LNCaP clone FGC (cell line): ENCODE measurements around the gene NEUROD2.

ENCODE experiments used
- DNase-seq: peaks from one replicate; pipeline ENCODE4 v3.0.0-alpha.2; 2011; ENCODE audit warnings: low read depth
- H3K4me3 ChIP-seq: 2 replicates; pipeline ENCODE4 v1.5.1; 2011; ENCODE audit warnings: mild to moderate bottlenecking, low read depth, low read length, control low read depth
- CTCF ChIP-seq: IDR thresholded peaks from 2 replicates; pipeline ENCODE4 v1.5.1; 2012; ENCODE audit warnings: mild to moderate bottlenecking; ENCODE audit not compliant: control insufficient read depth, insufficient read depth; ENCODE audit errors: extremely low read depth

NEUROD2 gene

DNA sequence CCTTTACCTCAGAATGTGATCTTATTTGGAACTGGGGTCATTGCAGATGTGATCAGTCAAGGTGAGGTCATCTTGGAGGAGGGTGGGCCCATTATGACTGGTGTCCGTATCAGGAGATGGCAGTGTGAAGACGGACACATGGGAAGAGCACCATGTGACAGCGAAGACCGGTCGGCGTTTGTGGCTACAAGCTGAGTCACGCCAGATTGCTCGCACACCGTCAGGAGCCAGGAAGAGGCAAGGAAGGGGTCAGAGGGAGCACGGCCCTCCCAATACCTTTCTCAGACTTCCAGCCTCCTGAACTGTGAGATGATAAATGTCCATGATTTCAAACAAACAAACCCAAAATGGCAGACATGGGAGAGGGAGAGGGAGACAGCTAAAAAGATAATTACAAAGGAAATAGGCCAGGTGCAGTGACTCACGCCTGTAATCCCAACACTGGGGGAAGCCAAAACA, 42.4 kb upstream of the NEUROD2 start:
- TF ChIP-seq CTCF = no peak
- no peak overlapping the region for H3K4me3 ChIP-seq
- no peak for DNase-seq

DNA sequence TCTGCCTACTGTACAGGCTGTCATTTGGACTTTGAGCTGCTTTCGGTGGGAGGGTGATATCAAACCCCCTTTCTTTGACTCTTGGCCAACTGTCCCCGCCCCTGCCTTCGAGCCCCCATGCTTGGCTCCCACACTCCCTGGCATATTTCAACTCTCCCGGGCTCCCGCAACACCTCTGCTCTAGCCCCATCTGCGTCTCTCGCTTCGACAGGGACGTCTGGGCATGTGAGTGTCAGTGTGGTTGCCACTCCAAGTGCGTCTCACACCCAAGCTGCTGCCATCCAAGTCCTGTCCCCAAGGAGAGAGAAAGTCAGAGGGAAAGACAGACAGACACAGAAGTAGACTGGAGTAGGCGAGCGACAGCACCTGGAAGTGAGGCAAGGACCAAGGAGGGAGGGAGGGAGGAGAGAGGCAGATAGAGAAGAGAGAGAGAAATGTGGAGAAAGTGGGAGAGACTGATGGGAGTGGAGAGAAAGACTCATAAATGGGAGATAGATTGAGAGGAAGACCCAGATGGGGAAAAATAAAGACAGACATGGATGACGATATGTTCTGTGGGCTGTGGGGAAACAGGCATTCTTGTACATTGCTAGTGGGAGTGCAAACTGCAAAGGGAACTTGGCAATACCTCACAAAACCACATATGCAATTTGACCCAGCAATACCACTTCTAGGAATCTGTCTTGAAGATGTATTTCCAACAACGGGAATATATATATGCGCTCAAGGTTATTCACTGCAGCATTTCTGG, 41.1 kb upstream of the NEUROD2 start:
- DNase-seq = no peak
- H3K4me3 ChIP-seq = no peak overlapping the region
- TF ChIP-seq CTCF = no peak

DNA sequence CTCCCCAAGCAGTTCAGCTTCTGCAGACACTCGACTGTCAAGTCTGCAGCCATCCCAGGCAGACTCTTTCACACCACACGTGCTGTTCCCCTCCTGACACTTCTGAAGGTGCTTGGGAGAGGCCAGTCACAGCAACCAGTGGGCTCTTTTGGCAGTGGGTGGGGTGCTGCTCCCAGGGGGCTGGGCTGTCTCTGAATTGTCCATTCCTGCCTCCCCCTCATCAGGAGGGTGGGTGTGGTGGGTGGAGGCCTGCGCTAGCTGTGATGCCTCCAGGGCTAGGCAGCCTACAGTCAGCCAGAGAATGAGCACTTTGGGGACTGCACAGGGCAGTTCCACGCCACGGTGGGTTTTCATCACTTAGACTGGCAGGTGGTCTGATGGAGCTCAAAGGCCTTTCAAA, 39.5 kb upstream of the NEUROD2 start:
- TF ChIP-seq CTCF = no peak
- no peak overlapping the region for H3K4me3 ChIP-seq
- DNase-seq = no peak

DNA sequence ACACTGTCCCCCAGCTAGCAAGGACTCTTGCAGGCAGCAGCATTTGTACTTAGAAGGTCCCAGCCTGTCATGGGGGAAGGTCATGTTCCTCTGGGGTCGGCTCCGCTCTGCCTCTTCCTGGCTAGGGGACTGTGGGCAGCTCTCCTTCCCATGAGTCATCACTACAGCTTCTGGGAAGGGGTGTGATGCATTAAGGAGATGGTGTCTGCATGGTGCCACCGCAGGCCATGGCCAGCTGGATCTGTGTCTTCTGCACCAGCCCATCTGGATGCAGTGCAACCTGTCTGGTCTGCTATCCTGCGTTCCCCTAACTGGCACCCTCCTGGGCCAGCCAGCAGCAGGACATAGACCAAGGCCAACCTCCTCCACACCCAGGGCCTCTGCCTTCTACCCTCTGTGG, 35.6 kb upstream of the NEUROD2 start:
- no peak for TF ChIP-seq CTCF
- no peak for DNase-seq
- H3K4me3 ChIP-seq = no peak overlapping the region

DNA sequence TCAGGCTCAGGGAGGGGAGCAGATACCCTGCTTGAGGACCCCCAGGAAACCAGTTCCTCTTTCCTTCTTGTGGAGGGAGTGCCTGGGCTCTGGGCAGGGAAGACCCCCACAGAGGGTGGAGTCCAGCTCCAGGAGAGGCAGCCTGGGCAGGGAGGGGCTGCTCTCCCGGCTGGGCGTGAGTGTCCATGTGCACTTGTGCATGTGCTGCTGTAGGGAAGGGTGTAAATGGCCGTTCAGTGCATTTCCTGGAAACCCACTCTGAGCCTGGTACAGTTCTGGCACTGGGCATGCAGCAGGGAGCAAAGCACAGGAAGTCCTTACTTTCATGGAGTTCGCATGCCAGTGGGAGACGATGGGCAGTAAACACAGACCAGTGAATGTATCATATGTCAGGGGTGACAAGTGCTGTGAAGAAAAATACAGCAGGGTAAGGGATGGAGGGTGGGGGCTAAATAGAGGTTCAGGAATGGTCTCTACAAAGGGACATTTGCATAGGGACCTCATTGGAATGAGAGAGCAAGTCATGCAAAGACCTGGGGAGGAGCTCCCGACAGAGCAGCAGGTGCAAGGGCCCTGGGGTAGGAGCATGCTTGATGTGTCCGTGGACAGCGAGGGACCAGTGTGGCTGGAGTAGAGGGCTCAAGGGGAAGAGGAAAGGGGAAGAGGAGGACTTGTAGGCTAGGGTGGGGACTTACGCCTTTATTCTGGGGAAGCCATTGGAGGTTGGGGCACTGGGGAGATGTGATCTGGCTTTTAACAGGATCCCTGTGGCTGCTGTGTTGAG, 34.8 kb upstream of the NEUROD2 start:
- H3K4me3 ChIP-seq = no peak overlapping the region
- no peak for TF ChIP-seq CTCF
- no peak for DNase-seq

GRCh38 chr17:39641883-39642282, 34.2 kb upstream of the NEUROD2 start:
- TF ChIP-seq CTCF = no peak
- DNase-seq = no peak
- no peak overlapping the region for H3K4me3 ChIP-seq
